Fibroblast of villous mesenchyme (primary cell): ENCODE measurements around the gene HEYL. TPM values are rescaled to one million over a fixed set of nuclear protein-coding genes. Genes with fewer than 3 reads are reported as not detected.

Experiments used
- DNase-seq: peaks from one replicate; pipeline ENCODE4 v3.0.0-alpha.2; 2010; ENCODE audit warnings: low read depth
- H3K4me3 ChIP-seq: 2 replicates; pipeline ENCODE4 v1.5.1; 2011; ENCODE audit warnings: low read depth, mild to moderate bottlenecking, low read length
- total RNA-seq: library from RNA; depleted of rRNA; stranded (reverse); fragments of >200 nt; gene quantifications from 2 replicates; pipeline ENCODE4 v1.2.3, GENCODE V29; 2012
- TF ChIP-seq, protein P1 (sequence below): IDR thresholded peaks from 2 replicates; pipeline ENCODE4 v1.5.1; 2012; ENCODE audit warnings: low read depth, mild to moderate bottlenecking, low read length; ENCODE audit not compliant: insufficient read depth

The HEYL gene
- total RNA-seq, 1 donor, result under 0.01 TPM

DNA sequence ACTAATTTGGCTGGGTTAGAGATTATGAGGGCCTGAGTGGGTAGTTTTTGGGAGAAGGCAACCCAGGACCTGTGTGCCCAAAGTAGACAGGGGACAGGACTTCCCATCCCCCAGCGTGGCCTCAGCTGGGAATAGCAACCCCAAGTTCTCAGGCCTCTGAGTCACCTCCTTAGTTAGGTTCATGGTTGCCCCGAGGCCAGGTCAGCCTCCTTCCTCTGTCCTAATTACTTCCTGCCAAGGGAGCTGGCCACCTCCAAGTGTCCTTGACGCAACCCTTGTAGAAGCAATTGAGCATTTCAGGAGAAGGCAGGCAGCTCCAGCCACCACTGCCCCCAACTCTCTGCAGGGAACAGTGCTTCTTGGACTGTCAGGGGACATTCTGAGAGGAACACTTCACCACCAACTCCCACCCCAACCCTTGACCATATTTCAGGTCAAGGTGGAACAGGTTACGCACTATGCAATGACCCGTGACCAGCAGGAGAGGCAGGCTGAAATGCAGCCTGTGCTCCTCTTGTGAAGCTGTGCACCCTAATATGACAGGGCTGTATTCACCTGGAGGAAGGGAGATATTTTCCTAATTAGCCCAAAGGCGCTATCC, 37.6 kb upstream of the HEYL start:
- peak; percentile 32 for DNase-seq
- TF ChIP-seq, protein P1, sequence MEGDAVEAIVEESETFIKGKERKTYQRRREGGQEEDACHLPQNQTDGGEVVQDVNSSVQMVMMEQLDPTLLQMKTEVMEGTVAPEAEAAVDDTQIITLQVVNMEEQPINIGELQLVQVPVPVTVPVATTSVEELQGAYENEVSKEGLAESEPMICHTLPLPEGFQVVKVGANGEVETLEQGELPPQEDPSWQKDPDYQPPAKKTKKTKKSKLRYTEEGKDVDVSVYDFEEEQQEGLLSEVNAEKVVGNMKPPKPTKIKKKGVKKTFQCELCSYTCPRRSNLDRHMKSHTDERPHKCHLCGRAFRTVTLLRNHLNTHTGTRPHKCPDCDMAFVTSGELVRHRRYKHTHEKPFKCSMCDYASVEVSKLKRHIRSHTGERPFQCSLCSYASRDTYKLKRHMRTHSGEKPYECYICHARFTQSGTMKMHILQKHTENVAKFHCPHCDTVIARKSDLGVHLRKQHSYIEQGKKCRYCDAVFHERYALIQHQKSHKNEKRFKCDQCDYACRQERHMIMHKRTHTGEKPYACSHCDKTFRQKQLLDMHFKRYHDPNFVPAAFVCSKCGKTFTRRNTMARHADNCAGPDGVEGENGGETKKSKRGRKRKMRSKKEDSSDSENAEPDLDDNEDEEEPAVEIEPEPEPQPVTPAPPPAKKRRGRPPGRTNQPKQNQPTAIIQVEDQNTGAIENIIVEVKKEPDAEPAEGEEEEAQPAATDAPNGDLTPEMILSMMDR, result no peak
- H3K4me3 ChIP-seq, result no peak overlapping the region

- no peak overlapping the region for H3K4me3 ChIP-seq
- TF ChIP-seq, protein P1, result no peak
- no peak for DNase-seq
These were observed 35.8 kb upstream of the HEYL start for GRCh38 chr1:39675220-39675619.

DNA sequence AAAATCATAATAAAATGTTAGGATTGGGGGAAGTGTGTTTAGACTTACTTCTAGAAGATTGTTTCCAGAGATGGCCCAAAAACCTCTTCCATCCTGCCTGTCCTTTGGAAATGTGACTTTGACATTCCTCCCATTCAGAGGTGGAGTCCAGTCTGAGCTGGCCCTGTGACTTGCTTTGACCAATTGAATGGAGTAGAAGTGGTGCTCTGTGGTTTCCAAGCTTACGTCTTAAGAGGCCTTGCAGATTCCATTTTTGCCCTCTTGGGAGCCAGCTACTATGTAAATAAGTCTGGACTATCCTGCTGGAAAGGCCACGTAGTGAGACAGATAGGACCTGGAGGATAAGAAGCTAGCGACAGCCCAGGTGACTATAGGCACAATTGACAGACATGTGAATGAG, 33.8 kb upstream of the HEYL start:
- TF ChIP-seq, protein P1, result no peak
- H3K4me3 ChIP-seq, result no peak overlapping the region
- peak; percentile 36 for DNase-seq

- no peak for DNase-seq
- H3K4me3 ChIP-seq, result no peak overlapping the region
- TF ChIP-seq, protein P1, result peak; percentile 41
These were observed 33.1 kb upstream of the HEYL start for GRCh38 chr1:39672551-39672947.

GRCh38 chr1:39671793-39672550, 32.5 kb upstream of the HEYL start, which contains the start of gene NT5C1A:
Gene NT5C1A (minus strand): TSS chr1:39672107. CDS start chr1:39672038, 69 bp downstream.
- DNase-seq, result no peak
- TF ChIP-seq, protein P1, result no peak
- H3K4me3 ChIP-seq, result peak within 1 kb of the TSS; percentile 48

GRCh38 chr1:39671433-39671792, 32.0 kb upstream of the HEYL start:
- TF ChIP-seq, protein P1, result no peak
- H3K4me3 ChIP-seq, result peak overlapping the region; percentile 48
- DNase-seq, result no peak
